AG10803 (cell line): ENCODE results near the gene SNUPN.
"Not testable (repeated sequence)": the region's sequence is repeated elsewhere in the genome, so short reads cannot be mapped to it uniquely, and the experiment has no call there.

Experiments
- DNase-seq: peaks from one replicate; pipeline ENCODE4 v3.0.0; 2010; ENCODE audit warnings: low read depth
- H3K4me3 ChIP-seq: 2 replicates; pipeline ENCODE4 v1.5.1; 2011; ENCODE audit warnings: mild to moderate bottlenecking, low read length, control low read depth
- CTCF ChIP-seq: conservative IDR thresholded peaks from 2 replicates; pipeline ENCODE4 v1.5.1; 2011; ENCODE audit warnings: mild to moderate bottlenecking, low read length, control low read depth, inconsistent platforms

SNUPN gene

GRCh38 chr15:75584121-75584520 lies 41.4 kb downstream of the SNUPN start:
- no peak for DNase-seq
- H3K4me3 ChIP-seq: no peak overlapping the region
- TF ChIP-seq CTCF: no peak

- TF ChIP-seq CTCF: no peak
- H3K4me3 ChIP-seq: no peak overlapping the region
- DNase-seq: no peak
These were observed 41.8 kb downstream of the SNUPN start for GRCh38 chr15:75583701-75584100.

- not testable (repeated sequence) for DNase-seq
These were observed 42.6 kb downstream of the SNUPN start for GRCh38 chr15:75582943-75583342.

GRCh38 chr15:75578948-75579920 lies 46.3 kb downstream of the SNUPN start, which contains the start of gene PTPN9:
PTPN9 (minus strand) TSS chr15:75579315; CDS start chr15:75578776, 539 bp downstream.
- peak; percentile 17; the same call in 1 of the 2 replicates for TF ChIP-seq CTCF
- peak within 1 kb of the TSS; percentile 83 for H3K4me3 ChIP-seq
- peak; percentile 69 for DNase-seq

More at GRCh38 chr15:75582943-75583342, 42.6 kb downstream of the SNUPN start:
- not testable (repeated sequence) for H3K4me3 ChIP-seq

- no peak for TF ChIP-seq CTCF
- peak overlapping the region; percentile 83 for H3K4me3 ChIP-seq
- DNase-seq: no peak
These were observed 47.2 kb downstream of the SNUPN start for GRCh38 chr15:75578173-75578947.

GRCh38 chr15:75577401-75578172 lies 47.9 kb downstream of the SNUPN start:
- DNase-seq: peak; percentile 22
- peak overlapping the region; percentile 83 for H3K4me3 ChIP-seq

More at GRCh38 chr15:75577401-75578172, 47.9 kb downstream of the SNUPN start:
- TF ChIP-seq CTCF: no peak
